Measurements from ENCODE around the gene CALN1.

GRCh38 chr7:72292794-72293193 lies 119.3 kb downstream of the CALN1 start:
- no peak for TF ChIP-seq CTCF (IDR thresholded peaks at IDR 0.05; ENCODE audit: low read depth, low read length, missing input control)
- no peak for TF ChIP-seq HNF4G (IDR thresholded peaks at IDR 0.05)
- no peak for TF ChIP-seq EGR1 (IDR thresholded peaks at IDR 0.05; ENCODE audit: low read depth in 2 of 2)
- TF ChIP-seq, protein P1, sequence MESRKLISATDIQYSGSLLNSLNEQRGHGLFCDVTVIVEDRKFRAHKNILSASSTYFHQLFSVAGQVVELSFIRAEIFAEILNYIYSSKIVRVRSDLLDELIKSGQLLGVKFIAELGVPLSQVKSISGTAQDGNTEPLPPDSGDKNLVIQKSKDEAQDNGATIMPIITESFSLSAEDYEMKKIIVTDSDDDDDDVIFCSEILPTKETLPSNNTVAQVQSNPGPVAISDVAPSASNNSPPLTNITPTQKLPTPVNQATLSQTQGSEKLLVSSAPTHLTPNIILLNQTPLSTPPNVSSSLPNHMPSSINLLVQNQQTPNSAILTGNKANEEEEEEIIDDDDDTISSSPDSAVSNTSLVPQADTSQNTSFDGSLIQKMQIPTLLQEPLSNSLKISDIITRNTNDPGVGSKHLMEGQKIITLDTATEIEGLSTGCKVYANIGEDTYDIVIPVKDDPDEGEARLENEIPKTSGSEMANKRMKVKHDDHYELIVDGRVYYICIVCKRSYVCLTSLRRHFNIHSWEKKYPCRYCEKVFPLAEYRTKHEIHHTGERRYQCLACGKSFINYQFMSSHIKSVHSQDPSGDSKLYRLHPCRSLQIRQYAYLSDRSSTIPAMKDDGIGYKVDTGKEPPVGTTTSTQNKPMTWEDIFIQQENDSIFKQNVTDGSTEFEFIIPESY (IDR thresholded peaks at IDR 0.05) = no peak
- TF ChIP-seq, protein P2, sequence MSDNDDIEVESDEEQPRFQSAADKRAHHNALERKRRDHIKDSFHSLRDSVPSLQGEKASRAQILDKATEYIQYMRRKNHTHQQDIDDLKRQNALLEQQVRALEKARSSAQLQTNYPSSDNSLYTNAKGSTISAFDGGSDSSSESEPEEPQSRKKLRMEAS (IDR thresholded peaks at IDR 0.05) = no peak
- TF ChIP-seq TAF1 (conservative IDR thresholded peaks at IDR 0.05) = no peak
- no peak for TF ChIP-seq JUND (IDR thresholded peaks at IDR 0.05)
- TF ChIP-seq, protein P3, sequence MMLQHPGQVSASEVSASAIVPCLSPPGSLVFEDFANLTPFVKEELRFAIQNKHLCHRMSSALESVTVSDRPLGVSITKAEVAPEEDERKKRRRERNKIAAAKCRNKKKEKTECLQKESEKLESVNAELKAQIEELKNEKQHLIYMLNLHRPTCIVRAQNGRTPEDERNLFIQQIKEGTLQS (IDR thresholded peaks at IDR 0.05) = no peak

Data from liver (tissue), 3 donors.